H9 (cell line): ENCODE results near the gene KCNH5. TPM values are rescaled to one million over a fixed set of nuclear protein-coding genes. Genes with fewer than 3 reads are reported as not detected.

Source experiments
- DNase-seq: peaks from one replicate; pipeline ENCODE4 v3.0.0-alpha.2; 2017
- H2AFZ ChIP-seq: one replicate; pipeline ENCODE4 v1.6.1; 2013; ENCODE audit warnings: mild to moderate bottlenecking, low read length, control low read depth, moderate library complexity
- H2AK5ac ChIP-seq: 2 replicates; pipeline ENCODE4 v1.6.1; 2013; ENCODE audit warnings: low read length, control low read depth, mixed read lengths; ENCODE audit not compliant: insufficient read length
- H2BK120ac ChIP-seq: one replicate; pipeline ENCODE4 v1.6.1; 2013; ENCODE audit warnings: low read depth, mild to moderate bottlenecking, low read length, control low read depth, inconsistent platforms; ENCODE audit not compliant: poor library complexity, severe bottlenecking
- H2BK12ac ChIP-seq: 2 replicates; pipeline ENCODE4 v1.6.1; 2013; ENCODE audit warnings: low read length, control low read depth, mixed read lengths, low read depth; ENCODE audit not compliant: insufficient read length
- H2BK15ac ChIP-seq: 2 replicates; pipeline ENCODE4 v1.6.1; 2013; ENCODE audit warnings: low read depth, low read length, control low read depth
- H2BK20ac ChIP-seq: one replicate; pipeline ENCODE4 v1.6.1; 2013; ENCODE audit warnings: low read depth, mild to moderate bottlenecking, low read length, control low read depth, inconsistent platforms; ENCODE audit not compliant: poor library complexity, severe bottlenecking
- H2BK5ac ChIP-seq: 2 replicates; pipeline ENCODE4 v1.6.1; 2013; ENCODE audit warnings: low read length, control low read depth, mixed read lengths; ENCODE audit not compliant: insufficient read length
- H3K14ac ChIP-seq: 2 replicates; pipeline ENCODE4 v1.6.1; 2013; ENCODE audit warnings: low read length, control low read depth; ENCODE audit not compliant: insufficient read depth
- H3K18ac ChIP-seq: 2 replicates; pipeline ENCODE4 v1.6.1; 2013; ENCODE audit warnings: low read depth, mild to moderate bottlenecking, mixed read lengths, low read length, control low read depth; ENCODE audit not compliant: insufficient read length
- H3K23ac ChIP-seq: 2 replicates; pipeline ENCODE4 v1.6.1; 2013; ENCODE audit warnings: low read length, control low read depth, mixed read lengths, low read depth; ENCODE audit not compliant: insufficient read length
- H3K23me2 ChIP-seq: 2 replicates; pipeline ENCODE4 v1.6.1; 2013; ENCODE audit warnings: low read depth, mild to moderate bottlenecking, mixed read lengths, low read length, control low read depth; ENCODE audit not compliant: insufficient read length, poor library complexity, severe bottlenecking
- H3K27ac ChIP-seq: 2 replicates; pipeline ENCODE4 v1.5.1; 2013; ENCODE audit warnings: low read length, control low read depth, mixed read lengths, low read depth; ENCODE audit not compliant: insufficient read length
- H3K27me3 ChIP-seq: 2 replicates; pipeline ENCODE4 v1.6.1; 2013; ENCODE audit warnings: low read length, control low read depth, inconsistent platforms; ENCODE audit not compliant: insufficient read depth
- H3K4ac ChIP-seq: 2 replicates; pipeline ENCODE4 v1.6.1; 2013; ENCODE audit warnings: low read depth, mild to moderate bottlenecking, control low read depth, inconsistent platforms, low read length, moderate library complexity
- H3K4me1 ChIP-seq: 2 replicates; pipeline ENCODE4 v1.6.1; 2013; ENCODE audit warnings: low read length, control low read depth, inconsistent platforms; ENCODE audit not compliant: insufficient read depth
- H3K4me2 ChIP-seq: 2 replicates; pipeline ENCODE4 v1.6.1; 2013; ENCODE audit warnings: low read length, control low read depth, mixed read lengths; ENCODE audit not compliant: insufficient read length, insufficient read depth
- H3K56ac ChIP-seq: 2 replicates; pipeline ENCODE4 v1.6.1; 2013; ENCODE audit warnings: low read depth, mild to moderate bottlenecking, mixed read lengths, low read length, control low read depth; ENCODE audit not compliant: insufficient read length
- H3K79me1 ChIP-seq: 2 replicates; pipeline ENCODE4 v1.6.1; 2013; ENCODE audit warnings: low read depth, mild to moderate bottlenecking, moderate library complexity, low read length, control low read depth, inconsistent platforms; ENCODE audit not compliant: insufficient read depth, poor library complexity, severe bottlenecking
- H3K79me2 ChIP-seq: 2 replicates; pipeline ENCODE4 v1.6.1; 2013; ENCODE audit warnings: low read length, control low read depth, inconsistent platforms; ENCODE audit not compliant: insufficient read depth
- H3K9ac ChIP-seq: 2 replicates; pipeline ENCODE4 v1.6.1; 2013; ENCODE audit warnings: low read length, control low read depth, mixed read lengths; ENCODE audit not compliant: insufficient read length; ENCODE audit errors: extremely low read depth
- H3K9me3 ChIP-seq: one replicate; pipeline ENCODE4 v1.6.1; 2013; ENCODE audit warnings: low read depth, low read length, inconsistent platforms; ENCODE audit not compliant: control insufficient read depth
- H3T11ph ChIP-seq: one replicate; pipeline ENCODE4 v1.6.1; 2013; ENCODE audit warnings: mild to moderate bottlenecking, low read length, control low read depth, inconsistent platforms
- H4K20me1 ChIP-seq: one replicate; pipeline ENCODE4 v1.6.1; 2013; ENCODE audit not compliant: control insufficient read depth, insufficient read length, insufficient read depth
- H4K5ac ChIP-seq: 2 replicates; pipeline ENCODE4 v1.6.1; 2013; ENCODE audit warnings: low read depth, mild to moderate bottlenecking, mixed read lengths, low read length, control low read depth; ENCODE audit not compliant: insufficient read length
- H4K8ac ChIP-seq: replicated peaks from 2 replicates; pipeline ENCODE4 v1.6.1; 2013; ENCODE audit warnings: low read length, control low read depth, mixed read lengths, low read depth; ENCODE audit not compliant: insufficient read length
- H4K91ac ChIP-seq: 2 replicates; pipeline ENCODE4 v1.6.1; 2013; ENCODE audit warnings: low read depth, mild to moderate bottlenecking, moderate library complexity, mixed read lengths, low read length, control low read depth; ENCODE audit not compliant: insufficient read length
- H3K27ac Mint-ChIP-seq, 3 experiments: 2 replicates in 2 of 3; 3 replicates in 1 of 3; pipeline ENCODE4 v1.8.0; 2020 to 2021; ENCODE audit warnings: mixed read lengths in 3 of 3, mild to moderate bottlenecking in 1 of 3, moderate library complexity in 1 of 3
- H3K27me3 Mint-ChIP-seq: 2 replicates; pipeline ENCODE4 v1.8.0; 2021; ENCODE audit warnings: low read depth, mild to moderate bottlenecking, moderate library complexity, mixed read lengths
- H3K36me3 Mint-ChIP-seq, 3 experiments: 2 replicates in 2 of 3; 3 replicates in 1 of 3; pipeline ENCODE4 v1.8.0; 2020 to 2021; ENCODE audit warnings: low read depth in 3 of 3, mixed read lengths in 3 of 3; ENCODE audit not compliant: insufficient read depth in 1 of 3
- H3K4me1 Mint-ChIP-seq, 2 experiments: 2 replicates each; pipeline ENCODE4 v1.8.0; 2020; ENCODE audit warnings: mixed read lengths in 2 of 2
- H3K4me3 Mint-ChIP-seq, 2 experiments: 2 replicates in 1 of 2; 3 replicates in 1 of 2; pipeline ENCODE4 v1.8.0; 2020 to 2021; ENCODE audit warnings: mild to moderate bottlenecking in 2 of 2, mixed read lengths in 2 of 2, moderate library complexity in 1 of 2
- H3K9me3 Mint-ChIP-seq, 2 experiments: 2 replicates in 1 of 2; 3 replicates in 1 of 2; pipeline ENCODE4 v1.8.0; 2020; ENCODE audit warnings: mild to moderate bottlenecking in 2 of 2, mixed read lengths in 2 of 2, moderate library complexity in 1 of 2
- CTCF ChIP-seq: fragments of 200-600 bp; sonication (generic); conservative IDR thresholded peaks from 3 replicates; pipeline ENCODE4 v1.8.0; 2021; ENCODE audit warnings: antibody characterized with exemption, mild to moderate bottlenecking
- WGBS: extraction: QIAGEN DNeasy Blood & Tissue Kit; methylation state at CpG from one replicate; pipeline ENCODE4 v1.1.7; 2013; ENCODE audit warnings: missing lambda C conversion rate, low lambda C conversion rate, mixed read lengths; ENCODE audit not compliant: insufficient read length; ENCODE audit errors: extremely low coverage; 5-methylcytosine and 5-hydroxymethylcytosine counted together
- total RNA-seq: library from RNA; stranded (reverse); gene quantifications from 2 replicates; pipeline ENCODE4 v1.2.1, GENCODE V29; 2021

KCNH5 gene
- total RNA-seq, 1 experiment from 2014 or later: 0.42 TPM

GRCh38 chr14:62792578-62792977, 252.7 kb downstream of the KCNH5 start:
- Histone ChIP-seq H3K79me1 (no peaks in the 10 kb centered on the region), H4K5ac (no peak overlapping the region), H3K14ac (no peak overlapping the region), H3K56ac (no peak overlapping the region), H3K18ac (no peak overlapping the region), H3K23ac (no peak overlapping the region), H4K91ac (no peak overlapping the region), H3K23me2 (no peaks in the 10 kb centered on the region), H3K4me2 (no peak overlapping the region), H3K9me3 (no peaks in the 10 kb centered on the region), H2AK5ac (no peak overlapping the region), H2BK12ac (no peak overlapping the region), H3T11ph (no peak overlapping the region), H3K27ac (no peak overlapping the region), H3K79me2 (no peaks in the 10 kb centered on the region), H3K9ac (no peak overlapping the region), H3K27me3 (no peaks in the 10 kb centered on the region), H2BK15ac (no peak overlapping the region), H2BK5ac (no peak overlapping the region), H3K4ac (no peak overlapping the region), H4K8ac (no peak overlapping the region), H2AFZ (no peak overlapping the region), H4K20me1 (no peaks in the 10 kb centered on the region), H2BK20ac (no peak overlapping the region), H2BK120ac (no peak overlapping the region), H3K4me1 (no peaks in the 10 kb centered on the region)
- TF ChIP-seq CTCF: no peak
- WGBS: no CpG with 5 or more reads among the region's 5 CpGs
- H3K4me3 Mint-ChIP-seq: no peak overlapping the region
- peaks cover 27 to 36% of the 10 kb centered on the region in 2 experiments for H3K9me3 Mint-ChIP-seq
- H3K27ac Mint-ChIP-seq: no peak overlapping the region
- H3K27me3 Mint-ChIP-seq: no peaks in the 10 kb centered on the region
- peaks cover 8 to 13% of the 10 kb centered on the region in 2 experiments; a peak in 3 of 4 replicates for H3K4me1 Mint-ChIP-seq
- peaks cover 19 to 38% (median 22%) of the 10 kb centered on the region in 3 experiments for H3K36me3 Mint-ChIP-seq
- DNase-seq: no peak
